C4-2B (cell line): ENCODE measurements around the gene SLC24A3.

ENCODE experiments used
- CTCF ChIP-seq: fragments of 450-650 bp; conservative IDR thresholded peaks from 2 replicates; pipeline ENCODE4 v1.5.1; 2017; ENCODE audit warnings: mild to moderate bottlenecking
- ZFX ChIP-seq: fragments of 450-650 bp; IDR thresholded peaks from 2 replicates; pipeline ENCODE4 v1.6.1; 2017

GRCh38 chr20:19692100-19692499 lies 479.7 kb downstream of the SLC24A3 start:
- TF ChIP-seq CTCF (no peak), ZFX (no peak)
